OCI-LY7 (cell line): ENCODE data around the gene ARL13B. TPM values are rescaled to one million over a fixed set of nuclear protein-coding genes. Genes with fewer than 3 reads are reported as not detected.

Experiments used
- Bru-seq: library from RNA; stranded (reverse); fragments of 400-500 nt; gene quantifications from one replicate; lab custom pipeline; 2021; lab: Mats Ljungman, UMichigan
- BruChase-seq, 2 experiments: library from RNA; stranded (reverse); fragments of 400-500 nt; gene quantifications; one replicate each; lab custom pipeline; 2021; lab: Mats Ljungman, UMichigan
- BruUV-seq: library from RNA; stranded (reverse); fragments of 400-500 nt; replicated peaks from 2 replicates; lab custom pipeline; 2021; lab: Mats Ljungman, UMichigan
- CTCF ChIA-PET: fragments of 300-600 bp; sonication (Branson Sonifier 250); formaldehyde crosslinking; loops from one replicate; lab custom pipeline; 2022; ENCODE audit warnings: antibody characterized with exemption; ENCODE audit not compliant: unreplicated experiment; lab: Charles Lee
- POLR2A ChIA-PET: fragments of 300-600 bp; sonication (Branson Sonifier 250); formaldehyde crosslinking; loops from one replicate; lab custom pipeline; 2022; ENCODE audit warnings: antibody characterized with exemption; lab: Charles Lee
- DNase-seq: peaks from one replicate; pipeline ENCODE4 v3.0.0-alpha.2; 2015; ENCODE audit warnings: low spot score
- H2AFZ ChIP-seq: fragments of 200-600 bp; sonication (generic), shearing (Covaris generic); 2 replicates; pipeline ENCODE4 v1.6.1; 2014; ENCODE audit warnings: mild to moderate bottlenecking, antibody characterized with exemption, low read length, moderate library complexity
- H3K27ac ChIP-seq: fragments of 200-600 bp; sonication (generic); 2 replicates; pipeline ENCODE4 v1.5.1; 2014; ENCODE audit warnings: mixed run types, low read depth, mild to moderate bottlenecking, moderate library complexity, low read length, inconsistent platforms; ENCODE audit not compliant: poor library complexity, severe bottlenecking
- H3K36me3 ChIP-seq: fragments of 200-600 bp; sonication (generic); 2 replicates; pipeline ENCODE4 v1.6.1; 2014; ENCODE audit warnings: mild to moderate bottlenecking, antibody characterized with exemption, low read length, moderate library complexity, mixed read lengths; ENCODE audit not compliant: insufficient read depth
- H3K4me1 ChIP-seq: fragments of 200-600 bp; sonication (generic); 2 replicates; pipeline ENCODE4 v1.5.1; 2014; ENCODE audit warnings: mild to moderate bottlenecking, low read length; ENCODE audit not compliant: insufficient read depth, poor library complexity, severe bottlenecking
- H3K4me2 ChIP-seq: fragments of 200-600 bp; sonication (generic); 2 replicates; pipeline ENCODE4 v1.6.1; 2014; ENCODE audit warnings: mild to moderate bottlenecking, low read length
- H3K4me3 ChIP-seq: fragments of 200-600 bp; sonication (generic); 2 replicates; pipeline ENCODE4 v1.5.1; 2014; ENCODE audit warnings: mild to moderate bottlenecking, low read depth, low read length; ENCODE audit not compliant: poor library complexity, severe bottlenecking
- H3K79me2 ChIP-seq: fragments of 200-600 bp; sonication (generic); 2 replicates; pipeline ENCODE4 v1.6.1; 2016; ENCODE audit warnings: low read depth, mild to moderate bottlenecking, low read length, moderate library complexity, mixed read lengths; ENCODE audit not compliant: insufficient read depth
- H3K9me2 ChIP-seq: fragments of 200-600 bp; sonication (generic); 2 replicates; pipeline ENCODE4 v1.6.1; 2016; ENCODE audit warnings: mild to moderate bottlenecking, low read length, mixed read lengths; ENCODE audit not compliant: insufficient read depth
- H3K9me3 ChIP-seq: fragments of 200-600 bp; sonication (generic); 2 replicates; pipeline ENCODE4 v1.6.1; 2014; ENCODE audit warnings: mild to moderate bottlenecking, mixed run types, low read length, mixed read lengths
- H4K20me1 ChIP-seq: fragments of 200-600 bp; sonication (generic); 2 replicates; pipeline ENCODE4 v1.6.1; 2014; ENCODE audit warnings: mild to moderate bottlenecking, antibody characterized with exemption, low read length, moderate library complexity, mixed read lengths; ENCODE audit not compliant: insufficient read depth
- EZH2phosphoT487 ChIP-seq: fragments of 200-600 bp; sonication (generic); IDR thresholded peaks from 2 replicates; pipeline ENCODE4 v1.6.1; 2018; ENCODE audit warnings: low read depth, borderline replicate concordance, mild to moderate bottlenecking, mixed run types, antibody characterized with exemption, low read length, moderate library complexity, mixed read lengths
- intact Hi-C: fragments of 100-400 bp; cut with micrococcal nuclease; formaldehyde crosslinking; loops from one replicate; pipeline ENCODE4 v1.10.0; 2022; ENCODE audit not compliant: unreplicated experiment
- long read RNA-seq: library from polyadenylated mRNA; stranded (forward); transcript quantifications from one replicate; pipeline ENCODE4 v2.0.0, GENCODE V29; 2022
- total RNA-seq, 2 experiments: library from RNA; depleted of rRNA in 1 of 2; stranded (reverse); fragments of >200 nt in 1 of 2; shearing (Covaris generic) in 1 of 2; gene quantifications; 2 replicates each; pipeline ENCODE4 v1.2.3, GENCODE V29; 2014 to 2022
- TF ChIP-seq, protein P1 (sequence below): fragments of 200-600 bp; sonication (generic); conservative IDR thresholded peaks from 2 replicates; pipeline ENCODE4 v1.5.1; 2014; ENCODE audit warnings: mild to moderate bottlenecking, antibody characterized with exemption, low read length, moderate library complexity, mixed read lengths

ARL13B gene
- total RNA-seq (2014; rRNA removed; shearing (Covaris generic)) (5.4 and 5.9 TPM in 2 replicates), total RNA-seq (2022) (11.3 and 12.0 TPM in 2 replicates), Bru-seq, nascent RNA (percentile 66 among the genes with signal in this experiment), BruChase-seq, experiment 1, labeled RNA remaining after a 6-hour chase (percentile 58 among the genes with signal in this experiment), BruChase-seq, experiment 2, labeled RNA remaining after a 2-hour chase (percentile 66 among the genes with signal in this experiment)
- long read RNA-seq, transcript ARL13B-203 (10 exons, 2,453 nt) = major isoform, 12 of 27 reads
- long read RNA-seq, partial matches to known transcripts = 3 of 27 reads
- long read RNA-seq, other reads (novel, unspliced or antisense) = 10 of 27 reads

DNA sequence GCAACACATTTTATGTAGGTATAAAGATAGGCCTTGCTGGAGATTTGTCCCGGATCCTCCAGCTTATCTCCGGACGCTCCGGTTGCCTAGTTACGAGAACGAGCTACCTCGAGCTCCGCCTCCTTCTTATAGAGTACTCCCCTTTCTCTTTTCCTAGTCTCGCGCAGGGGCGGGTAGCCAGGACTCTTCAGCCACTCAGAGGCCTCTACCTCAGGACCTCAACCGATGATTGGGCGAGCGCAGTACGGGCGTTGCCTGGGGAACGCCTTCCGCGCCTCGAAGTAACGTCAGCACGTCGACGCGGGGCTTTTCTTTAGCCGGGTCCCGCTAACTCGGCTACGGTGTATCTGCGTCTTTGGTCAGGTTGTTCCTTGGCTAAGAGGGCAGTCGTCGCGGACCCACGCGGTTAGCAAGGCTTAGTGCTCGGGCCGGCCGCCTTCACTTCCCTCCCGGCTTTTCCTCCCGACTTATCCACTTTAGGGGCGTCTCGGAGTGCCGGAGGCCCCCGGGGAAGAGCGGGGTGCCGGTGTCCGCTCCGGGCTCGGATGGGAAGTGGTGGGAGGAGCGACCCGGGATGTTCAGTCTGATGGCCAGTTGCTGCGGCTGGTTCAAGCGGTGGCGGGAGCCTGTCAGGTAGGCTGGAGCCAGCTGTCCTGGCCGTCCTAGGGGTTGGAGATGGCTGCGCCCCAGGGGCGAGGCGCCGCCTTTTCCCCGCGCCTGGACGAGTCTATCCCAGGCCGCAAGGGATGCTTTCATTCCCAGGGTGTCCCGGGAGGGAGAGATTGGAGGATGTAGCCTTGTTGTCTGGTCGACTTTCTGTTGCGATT lies at the start of gene ARL13B:
ARL13B (plus strand) TSS at position 306 of the 827 bp plus-strand sequence; CDS start at position 575, 269 bp downstream.
- Histone ChIP-seq H3K9me2 (no peaks in the 10 kb centered on the region), H3K27ac (peak within 1 kb of the TSS; percentile 9), H2AFZ (peak within 1 kb of the TSS; percentile 87), H3K9me3 (no peaks in the 10 kb centered on the region), H3K4me2 (peak within 1 kb of the TSS; percentile 77), H3K79me2 (peaks cover 30% of the 10 kb centered on the region; the same call in 1 of the 2 replicates), H3K36me3 (no peaks in the 10 kb centered on the region), H3K4me1 (peaks cover 6% of the 10 kb centered on the region), H4K20me1 (no peaks in the 10 kb centered on the region), H3K4me3 (peak within 1 kb of the TSS; percentile 85)
- CTCF ChIA-PET = no interaction called here
- no TSS peak for BruUV-seq
- DNase-seq = peak; percentile 97
- intact Hi-C loops = loop anchor here (2.0 kb wide), 1 partner anchor 83 kb away; the partner anchor contains the start of genes DHFR2 and NSUN3
- no peak for TF ChIP-seq EZH2phosphoT487
- TF ChIP-seq, protein P1, sequence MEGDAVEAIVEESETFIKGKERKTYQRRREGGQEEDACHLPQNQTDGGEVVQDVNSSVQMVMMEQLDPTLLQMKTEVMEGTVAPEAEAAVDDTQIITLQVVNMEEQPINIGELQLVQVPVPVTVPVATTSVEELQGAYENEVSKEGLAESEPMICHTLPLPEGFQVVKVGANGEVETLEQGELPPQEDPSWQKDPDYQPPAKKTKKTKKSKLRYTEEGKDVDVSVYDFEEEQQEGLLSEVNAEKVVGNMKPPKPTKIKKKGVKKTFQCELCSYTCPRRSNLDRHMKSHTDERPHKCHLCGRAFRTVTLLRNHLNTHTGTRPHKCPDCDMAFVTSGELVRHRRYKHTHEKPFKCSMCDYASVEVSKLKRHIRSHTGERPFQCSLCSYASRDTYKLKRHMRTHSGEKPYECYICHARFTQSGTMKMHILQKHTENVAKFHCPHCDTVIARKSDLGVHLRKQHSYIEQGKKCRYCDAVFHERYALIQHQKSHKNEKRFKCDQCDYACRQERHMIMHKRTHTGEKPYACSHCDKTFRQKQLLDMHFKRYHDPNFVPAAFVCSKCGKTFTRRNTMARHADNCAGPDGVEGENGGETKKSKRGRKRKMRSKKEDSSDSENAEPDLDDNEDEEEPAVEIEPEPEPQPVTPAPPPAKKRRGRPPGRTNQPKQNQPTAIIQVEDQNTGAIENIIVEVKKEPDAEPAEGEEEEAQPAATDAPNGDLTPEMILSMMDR = no peak
- POLR2A ChIA-PET = interaction anchor here (1.0 to 2.4 kb wide), 7 partner anchors 9 to 89 kb away, joined by 3 to 10 read pairs (median 4); partner anchors contain the start of genes DHFR2 and NSUN3

DNA sequence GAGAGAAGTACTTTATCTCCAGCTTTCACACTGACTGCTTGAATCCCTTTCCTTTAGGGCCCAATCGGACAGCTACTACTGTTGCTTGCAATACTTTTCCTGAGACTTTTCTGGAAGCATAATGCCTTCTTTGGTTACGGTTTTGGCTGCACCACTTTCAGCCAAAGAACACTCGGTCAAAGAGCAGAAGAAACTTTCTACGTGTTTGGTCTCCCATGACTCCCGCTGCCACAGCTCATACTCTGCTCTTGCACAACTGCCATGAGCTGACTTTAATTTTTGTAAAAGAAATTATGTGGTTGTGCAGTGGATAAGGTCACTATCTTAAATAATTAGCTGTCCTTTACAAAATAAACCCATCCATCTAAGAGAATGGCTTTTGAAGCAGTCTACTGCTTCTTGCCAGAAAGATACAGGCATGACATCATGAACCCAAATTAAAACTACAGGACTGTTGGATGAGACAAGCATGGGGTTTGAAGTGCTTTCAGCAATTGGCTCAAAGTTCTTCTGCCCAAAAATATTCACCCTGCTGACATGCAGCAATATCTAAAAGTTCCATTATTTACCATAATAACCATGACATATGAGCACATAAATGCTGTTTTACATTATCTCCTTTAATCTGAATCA lies 48.2 kb upstream of the ARL13B start:
- no peak overlapping the region for H3K4me2 ChIP-seq
- CTCF ChIA-PET = no interaction called here
- no peaks in the 10 kb centered on the region for H3K36me3 ChIP-seq
- intact Hi-C loops = no loop called here
- no peak overlapping the region for H2AFZ ChIP-seq
- no peaks in the 10 kb centered on the region for H3K79me2 ChIP-seq
- POLR2A ChIA-PET = no interaction called here
- H3K4me3 ChIP-seq = no peak overlapping the region
- H3K27ac ChIP-seq = no peak overlapping the region
- no TSS peak for BruUV-seq
- no peak for DNase-seq
- H3K9me3 ChIP-seq = no peaks in the 10 kb centered on the region
- no peak for TF ChIP-seq EZH2phosphoT487
- TF ChIP-seq, protein P1 = no peak
- no peaks in the 10 kb centered on the region for H3K9me2 ChIP-seq
- H3K4me1 ChIP-seq = no peaks in the 10 kb centered on the region
- H4K20me1 ChIP-seq = no peaks in the 10 kb centered on the region
